ENCODE measurements around the gene DGAT2. TPM values are rescaled to one million over a fixed set of nuclear protein-coding genes. Genes with fewer than 3 reads are reported as not detected.

DGAT2 gene
- polyA plus RNA-seq, 1 donor (not counting 4 experiments of a cell fraction or from before 2014, with no cell fraction given) = 1.8 TPM

DNA sequence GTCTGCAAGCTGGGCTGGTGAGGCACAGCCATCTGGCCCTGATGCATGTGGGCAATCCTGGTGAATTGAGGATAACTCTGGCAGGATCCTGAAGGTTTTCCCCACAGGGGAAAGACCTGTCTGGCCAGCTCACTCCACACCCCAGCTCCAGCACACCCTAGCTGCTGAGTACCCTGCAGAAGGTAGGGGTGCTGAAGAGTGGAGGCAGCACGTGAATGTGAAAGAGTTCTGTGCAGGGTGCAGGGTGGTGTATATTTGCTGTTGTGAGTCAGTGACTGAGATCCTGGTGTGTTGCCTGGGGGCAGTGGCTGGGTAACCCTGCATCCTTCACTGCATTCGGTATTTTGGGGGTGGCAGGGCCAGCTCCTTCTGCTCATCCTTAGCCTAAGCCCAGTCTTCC is 22.4 kb downstream of the DGAT2 start:
- H3K9ac ChIP-seq (ENCODE audit: control insufficient read depth, extremely low read depth, insufficient read depth, low read length) = no peak overlapping the region
- no peaks in the 10 kb centered on the region for H3K79me2 ChIP-seq (ENCODE audit: control insufficient read depth, insufficient read depth, low read length)
- H3K36me3 ChIP-seq (ENCODE audit: control insufficient read depth in 2 of 2, extremely low read depth in 1 of 2, insufficient read depth in 2 of 2, low read length in 2 of 2) = no peaks in the 10 kb centered on the region
- TF ChIP-seq EZH2 (IDR thresholded peaks at IDR 0.05; ENCODE audit: low read length) = no peak
- TF ChIP-seq, protein P1, sequence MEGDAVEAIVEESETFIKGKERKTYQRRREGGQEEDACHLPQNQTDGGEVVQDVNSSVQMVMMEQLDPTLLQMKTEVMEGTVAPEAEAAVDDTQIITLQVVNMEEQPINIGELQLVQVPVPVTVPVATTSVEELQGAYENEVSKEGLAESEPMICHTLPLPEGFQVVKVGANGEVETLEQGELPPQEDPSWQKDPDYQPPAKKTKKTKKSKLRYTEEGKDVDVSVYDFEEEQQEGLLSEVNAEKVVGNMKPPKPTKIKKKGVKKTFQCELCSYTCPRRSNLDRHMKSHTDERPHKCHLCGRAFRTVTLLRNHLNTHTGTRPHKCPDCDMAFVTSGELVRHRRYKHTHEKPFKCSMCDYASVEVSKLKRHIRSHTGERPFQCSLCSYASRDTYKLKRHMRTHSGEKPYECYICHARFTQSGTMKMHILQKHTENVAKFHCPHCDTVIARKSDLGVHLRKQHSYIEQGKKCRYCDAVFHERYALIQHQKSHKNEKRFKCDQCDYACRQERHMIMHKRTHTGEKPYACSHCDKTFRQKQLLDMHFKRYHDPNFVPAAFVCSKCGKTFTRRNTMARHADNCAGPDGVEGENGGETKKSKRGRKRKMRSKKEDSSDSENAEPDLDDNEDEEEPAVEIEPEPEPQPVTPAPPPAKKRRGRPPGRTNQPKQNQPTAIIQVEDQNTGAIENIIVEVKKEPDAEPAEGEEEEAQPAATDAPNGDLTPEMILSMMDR (optimal IDR thresholded peaks at IDR 0.05 in 1 of 3, IDR thresholded peaks at IDR 0.05 in 1 of 3, conservative IDR thresholded peaks at IDR 0.05 in 1 of 3; ENCODE audit: extremely low read depth in 1 of 3, insufficient read depth in 2 of 3, low read length in 3 of 3) = no peak
- H3K9me3 ChIP-seq (ENCODE audit: control insufficient read depth, low read depth, low read length) = no peaks in the 10 kb centered on the region
- no peaks in the 10 kb centered on the region for H4K20me1 ChIP-seq (ENCODE audit: control insufficient read depth, extremely low read depth, insufficient read depth, low read length)
- H3K27ac ChIP-seq (ENCODE audit: control insufficient read depth, insufficient read depth, low read length) = no peak overlapping the region
- H3K4me1 ChIP-seq (ENCODE audit: control insufficient read depth, extremely low read depth, insufficient read depth, low read length) = peaks cover 14% of the 10 kb centered on the region
- FAIRE-seq (no peak), DNase-seq (ENCODE audit: low read depth, low spot score) (no peak)
- peaks cover 3% of the 10 kb centered on the region for H3K9me1 ChIP-seq (ENCODE audit: control insufficient read depth, extremely low read depth, insufficient read depth, low read length)
- H2AFZ ChIP-seq (ENCODE audit: control insufficient read depth, low read length) = no peak overlapping the region
- no peak overlapping the region for H3K4me2 ChIP-seq (ENCODE audit: control insufficient read depth, extremely low read depth, insufficient read depth, low read depth, low read length)
- no peak overlapping the region for H3K4me3 ChIP-seq (ENCODE audit: control insufficient read depth in 2 of 3, extremely low read depth in 1 of 3, insufficient read depth in 2 of 3, low read depth in 1 of 3, low read length in 3 of 3)
- dilution Hi-C loops (cut with MboI; ENCODE audit: extremely low pct_ligation_motif_present, low sequenced_read_pairs) = no loop called here
- no peaks in the 10 kb centered on the region for H3K27me3 ChIP-seq (ENCODE audit: control insufficient read depth, extremely low read depth, insufficient read depth, low read length)

DNA sequence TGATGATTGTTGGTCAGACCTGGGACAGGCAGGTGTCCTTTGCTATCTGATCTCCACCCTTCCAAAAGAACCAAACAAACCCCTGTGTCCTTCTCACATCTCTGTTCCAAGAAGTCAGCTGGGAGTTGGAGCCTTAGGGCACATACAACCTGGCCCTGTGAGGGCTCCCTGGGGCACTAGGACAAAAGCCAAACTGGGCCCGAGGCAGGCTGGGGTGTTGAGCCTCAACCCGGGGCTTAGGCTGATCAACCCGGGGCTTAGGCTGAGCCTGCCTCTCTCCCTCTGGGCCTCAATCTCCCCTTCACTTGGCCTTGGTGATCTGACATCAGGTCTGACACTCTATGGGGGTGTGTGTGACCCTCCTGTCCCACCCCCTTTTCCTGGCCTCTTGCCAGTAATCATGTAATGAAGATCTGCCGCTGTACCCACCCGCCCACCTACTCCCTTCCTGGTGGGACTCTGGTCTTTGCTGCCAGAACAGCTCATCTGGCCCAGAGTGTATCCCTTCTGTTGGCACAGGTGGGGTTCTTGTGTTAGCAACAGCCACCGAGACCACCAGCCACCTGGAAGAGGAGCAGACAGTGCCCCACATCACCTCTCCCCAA is 23.7 kb downstream of the DGAT2 start:
- no peak for FAIRE-seq
- no peak overlapping the region for H3K9ac ChIP-seq (ENCODE audit: control insufficient read depth, extremely low read depth, insufficient read depth, low read length)
- dilution Hi-C loops (cut with MboI; ENCODE audit: extremely low pct_ligation_motif_present, low sequenced_read_pairs) = no loop called here

More for the DNA sequence above, 23.7 kb downstream of the DGAT2 start:
- H3K4me1 ChIP-seq (ENCODE audit: control insufficient read depth, extremely low read depth, insufficient read depth, low read length) = peaks cover 25% of the 10 kb centered on the region
- no peaks in the 10 kb centered on the region for H3K27me3 ChIP-seq (ENCODE audit: control insufficient read depth, extremely low read depth, insufficient read depth, low read length)
- no peaks in the 10 kb centered on the region for H3K9me3 ChIP-seq (ENCODE audit: control insufficient read depth, low read depth, low read length)
- no peak overlapping the region for H2AFZ ChIP-seq (ENCODE audit: control insufficient read depth, low read length)
- no peaks in the 10 kb centered on the region for H3K79me2 ChIP-seq (ENCODE audit: control insufficient read depth, insufficient read depth, low read length)
- DNase-seq (ENCODE audit: low read depth, low spot score) = no peak
- TF ChIP-seq, protein P1 (optimal IDR thresholded peaks at IDR 0.05 in 1 of 3, IDR thresholded peaks at IDR 0.05 in 1 of 3, conservative IDR thresholded peaks at IDR 0.05 in 1 of 3; ENCODE audit: extremely low read depth in 1 of 3, insufficient read depth in 2 of 3, low read length in 3 of 3) = no peak
- TF ChIP-seq EZH2 (IDR thresholded peaks at IDR 0.05; ENCODE audit: low read length) = no peak
- H3K4me3 ChIP-seq (ENCODE audit: control insufficient read depth in 2 of 3, extremely low read depth in 1 of 3, insufficient read depth in 2 of 3, low read depth in 1 of 3, low read length in 3 of 3) = no peak overlapping the region
- peaks cover 3% of the 10 kb centered on the region for H3K9me1 ChIP-seq (ENCODE audit: control insufficient read depth, extremely low read depth, insufficient read depth, low read length)
- H4K20me1 ChIP-seq (ENCODE audit: control insufficient read depth, extremely low read depth, insufficient read depth, low read length) = no peaks in the 10 kb centered on the region
- no peaks in the 10 kb centered on the region for H3K36me3 ChIP-seq (ENCODE audit: control insufficient read depth in 2 of 2, extremely low read depth in 1 of 2, insufficient read depth in 2 of 2, low read length in 2 of 2)
- H3K4me2 ChIP-seq (ENCODE audit: control insufficient read depth, extremely low read depth, insufficient read depth, low read depth, low read length) = no peak overlapping the region
- H3K27ac ChIP-seq (ENCODE audit: control insufficient read depth, insufficient read depth, low read length) = no peak overlapping the region
